Ascending aorta (tissue), 2 donors: Measurements from ENCODE around the gene SKIL. TPM values are rescaled to one million over a fixed set of nuclear protein-coding genes. Genes with fewer than 3 reads are reported as not detected.

Experiments
- DNase-seq, 2 donors: peaks; one replicate each; pipeline ENCODE4 v3.0.0-alpha.2; 2019; ENCODE audit warnings: low spot score in 2 of 2
- H3K27ac ChIP-seq, 2 donors: fragments of 200-600 bp; sonication (generic); one replicate each; pipeline ENCODE4 v1.5.1; 2016 to 2017; ENCODE audit warnings: mild to moderate bottlenecking in 1 of 2
- H3K27me3 ChIP-seq: fragments of 200-600 bp; sonication (generic); one replicate; pipeline ENCODE4 v1.5.1; 2017
- H3K36me3 ChIP-seq, 2 donors: fragments of 200-600 bp; sonication (generic); one replicate each; pipeline ENCODE4 v1.5.1; 2016
- H3K4me1 ChIP-seq, 2 donors: fragments of 200-600 bp; sonication (generic); one replicate each; pipeline ENCODE4 v1.5.1; 2016 to 2017; ENCODE audit warnings: mild to moderate bottlenecking in 1 of 2
- H3K4me3 ChIP-seq, 2 donors: fragments of 200-600 bp; sonication (generic); one replicate each; pipeline ENCODE4 v1.5.1; 2016 to 2017; ENCODE audit warnings: mild to moderate bottlenecking in 1 of 2
- H3K9me3 ChIP-seq, 2 donors: fragments of 200-600 bp; sonication (generic); one replicate each; pipeline ENCODE4 v1.5.1; 2016
- intact Hi-C: fragments of 100-400 bp; cut with DNase I; formaldehyde crosslinking; loops from one replicate; pipeline ENCODE4 v1.15.1; 2023
- total RNA-seq: library from RNA; depleted of rRNA; stranded (reverse); fragments of >200 nt; gene quantifications from one replicate; pipeline ENCODE4 v1.1.0, GENCODE V29; 2016
- TF ChIP-seq, protein P1 (sequence below), 3 experiments: fragments of 200-600 bp in 2 of 3; fragments of 450-650 bp in 1 of 3; sonication (generic) in 2 of 3; IDR thresholded peaks; one replicate each; pipeline ENCODE4 v1.5.1; 2016 to 2019; ENCODE audit warnings: antibody characterized with exemption in 3 of 3, mild to moderate bottlenecking in 1 of 3, moderate library complexity in 1 of 3

Gene SKIL
- total RNA-seq, 1 donor from 2014 or later: 30.2 TPM

DNA sequence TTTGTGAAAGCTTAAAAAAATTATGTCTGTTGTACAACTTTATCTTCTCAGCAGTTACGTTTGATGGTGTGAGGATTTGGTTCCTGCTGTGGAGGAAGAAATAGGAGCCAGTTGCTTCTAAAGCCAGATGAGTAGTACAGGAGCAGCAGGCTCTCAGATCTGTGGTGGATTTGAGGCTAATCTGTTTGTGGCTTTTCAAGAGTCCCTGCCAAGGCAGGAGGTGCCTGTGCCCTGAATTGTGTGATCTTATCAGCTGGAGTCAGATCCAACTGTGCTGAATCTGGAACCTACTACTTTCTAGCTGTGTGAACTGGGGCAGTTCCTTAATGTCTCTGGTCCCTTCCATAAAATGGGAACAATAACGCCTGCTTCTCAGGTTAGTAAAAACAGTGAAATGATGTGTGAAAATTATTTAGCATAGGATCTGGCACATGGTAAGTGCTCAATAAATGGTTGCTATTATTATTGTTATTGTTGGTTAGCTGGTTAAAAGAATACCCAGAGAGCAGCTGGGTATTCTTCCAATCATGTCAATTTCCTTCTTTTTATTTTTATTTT lies 68.8 kb downstream of the SKIL start:
- DNase-seq: no peak
- Histone ChIP-seq H3K4me1 (no peaks in the 10 kb centered on the region), H3K36me3 (no peaks in the 10 kb centered on the region), H3K9me3 (no peaks in the 10 kb centered on the region), H3K27ac (no peak overlapping the region), H3K4me3 (no peak overlapping the region), H3K27me3 (no peaks in the 10 kb centered on the region)
- intact Hi-C loops: no loop called here
- TF ChIP-seq, protein P1, sequence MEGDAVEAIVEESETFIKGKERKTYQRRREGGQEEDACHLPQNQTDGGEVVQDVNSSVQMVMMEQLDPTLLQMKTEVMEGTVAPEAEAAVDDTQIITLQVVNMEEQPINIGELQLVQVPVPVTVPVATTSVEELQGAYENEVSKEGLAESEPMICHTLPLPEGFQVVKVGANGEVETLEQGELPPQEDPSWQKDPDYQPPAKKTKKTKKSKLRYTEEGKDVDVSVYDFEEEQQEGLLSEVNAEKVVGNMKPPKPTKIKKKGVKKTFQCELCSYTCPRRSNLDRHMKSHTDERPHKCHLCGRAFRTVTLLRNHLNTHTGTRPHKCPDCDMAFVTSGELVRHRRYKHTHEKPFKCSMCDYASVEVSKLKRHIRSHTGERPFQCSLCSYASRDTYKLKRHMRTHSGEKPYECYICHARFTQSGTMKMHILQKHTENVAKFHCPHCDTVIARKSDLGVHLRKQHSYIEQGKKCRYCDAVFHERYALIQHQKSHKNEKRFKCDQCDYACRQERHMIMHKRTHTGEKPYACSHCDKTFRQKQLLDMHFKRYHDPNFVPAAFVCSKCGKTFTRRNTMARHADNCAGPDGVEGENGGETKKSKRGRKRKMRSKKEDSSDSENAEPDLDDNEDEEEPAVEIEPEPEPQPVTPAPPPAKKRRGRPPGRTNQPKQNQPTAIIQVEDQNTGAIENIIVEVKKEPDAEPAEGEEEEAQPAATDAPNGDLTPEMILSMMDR (IDR thresholded peaks at IDR 0.05): no peak

DNA sequence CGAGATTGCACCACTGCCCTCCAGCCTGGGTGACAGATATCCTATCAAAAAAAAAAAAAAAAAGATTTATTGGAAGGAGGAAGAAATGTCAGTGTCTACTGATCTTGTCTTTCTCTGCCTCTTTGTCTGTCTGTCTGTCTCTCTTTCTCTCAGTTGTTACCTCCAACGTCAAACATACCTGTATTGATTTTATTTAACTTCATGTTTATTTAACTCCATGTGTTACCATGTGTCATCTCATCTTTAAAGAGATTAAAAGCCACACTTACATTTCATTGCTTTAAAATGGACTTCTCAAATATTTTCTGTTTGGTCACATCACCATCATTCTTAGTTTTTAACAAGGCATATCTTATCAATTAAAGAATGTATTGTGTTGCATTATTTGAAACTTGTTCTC lies 70.6 kb downstream of the SKIL start:
- no peaks in the 10 kb centered on the region for H3K4me1 ChIP-seq
- no peaks in the 10 kb centered on the region for H3K36me3 ChIP-seq
- DNase-seq: no peak
- H3K27me3 ChIP-seq: no peaks in the 10 kb centered on the region
- no peaks in the 10 kb centered on the region for H3K9me3 ChIP-seq
- no peak overlapping the region for H3K4me3 ChIP-seq
- intact Hi-C loops: no loop called here
- H3K27ac ChIP-seq: no peak overlapping the region
- TF ChIP-seq, protein P1 (IDR thresholded peaks at IDR 0.05): no peak

DNA sequence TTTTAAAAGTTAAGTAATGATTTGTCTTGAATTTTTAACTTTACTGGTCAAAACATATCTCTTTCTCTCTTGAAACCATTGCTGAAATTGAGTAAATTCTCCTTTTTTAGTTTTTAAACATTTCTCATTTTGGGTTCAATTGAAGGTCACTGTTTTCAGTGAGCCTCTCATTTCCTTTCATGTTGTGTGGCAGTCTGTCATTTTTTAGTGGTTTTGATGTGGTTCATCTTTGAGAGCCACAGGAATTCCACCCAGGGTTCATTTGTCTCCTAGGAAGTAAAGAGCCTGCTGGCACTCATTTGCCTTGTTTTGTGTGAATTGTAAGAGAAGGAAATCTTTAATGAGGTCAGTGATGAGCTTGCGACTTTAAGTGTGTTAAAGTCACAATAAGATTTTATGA lies 71.5 kb downstream of the SKIL start:
- H3K27me3 ChIP-seq: no peaks in the 10 kb centered on the region
- H3K36me3 ChIP-seq: no peaks in the 10 kb centered on the region
- TF ChIP-seq, protein P1 (IDR thresholded peaks at IDR 0.05): no peak
- DNase-seq: no peak
- H3K9me3 ChIP-seq: no peaks in the 10 kb centered on the region
- no peak overlapping the region for H3K4me3 ChIP-seq
- H3K27ac ChIP-seq: no peak overlapping the region
- intact Hi-C loops: no loop called here
- H3K4me1 ChIP-seq: no peaks in the 10 kb centered on the region

DNA sequence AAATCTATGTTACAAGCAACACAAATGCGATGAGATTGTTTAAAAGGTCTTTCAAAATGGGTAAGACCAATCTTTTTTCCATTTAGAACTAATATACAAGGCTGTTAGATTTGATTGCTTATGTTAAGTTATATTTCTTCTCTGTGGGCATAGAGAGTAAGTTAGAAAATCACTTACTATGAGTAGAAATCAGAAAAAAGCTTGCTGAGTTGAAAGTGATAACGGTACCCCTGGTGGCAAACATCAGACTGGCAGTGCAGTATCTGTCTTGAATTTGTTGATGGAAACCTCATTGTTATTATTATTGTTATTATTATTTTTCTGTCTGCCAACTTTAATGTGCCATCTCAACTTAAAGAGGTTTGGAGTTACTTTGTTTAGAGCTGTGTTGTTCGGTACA lies 73.5 kb downstream of the SKIL start:
- intact Hi-C loops: no loop called here
- TF ChIP-seq, protein P1 (IDR thresholded peaks at IDR 0.05): no peak
- Histone ChIP-seq H3K4me3 (no peak overlapping the region), H3K27ac (no peak overlapping the region), H3K36me3 (no peaks in the 10 kb centered on the region), H3K4me1 (no peaks in the 10 kb centered on the region), H3K27me3 (no peaks in the 10 kb centered on the region), H3K9me3 (no peaks in the 10 kb centered on the region)
- no peak for DNase-seq

DNA sequence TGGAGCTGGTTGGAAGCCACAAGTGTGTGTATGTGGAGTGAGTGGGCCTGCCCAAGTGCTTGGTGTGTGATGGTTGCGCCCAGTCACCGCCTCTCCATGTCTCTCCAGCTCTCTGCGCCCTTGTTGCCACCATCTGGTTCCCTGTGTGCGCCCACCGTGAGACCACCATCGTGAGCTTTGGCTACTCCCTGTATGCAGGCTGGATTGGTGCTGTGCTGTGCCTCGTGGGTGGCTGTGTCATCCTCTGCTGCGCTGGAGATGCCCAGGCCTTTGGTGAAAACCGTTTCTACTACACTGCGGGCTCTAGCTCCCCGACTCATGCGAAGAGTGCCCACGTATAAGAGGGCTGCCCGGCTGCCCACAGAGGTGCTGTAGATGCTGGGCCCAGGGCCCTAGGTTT lies 74.9 kb downstream of the SKIL start:
- Histone ChIP-seq H3K4me1 (no peaks in the 10 kb centered on the region), H3K9me3 (no peaks in the 10 kb centered on the region), H3K27ac (no peak overlapping the region), H3K36me3 (no peaks in the 10 kb centered on the region), H3K4me3 (no peak overlapping the region), H3K27me3 (no peaks in the 10 kb centered on the region)
- intact Hi-C loops: no loop called here
- TF ChIP-seq, protein P1 (IDR thresholded peaks at IDR 0.05): no peak
- DNase-seq: no peak

DNA sequence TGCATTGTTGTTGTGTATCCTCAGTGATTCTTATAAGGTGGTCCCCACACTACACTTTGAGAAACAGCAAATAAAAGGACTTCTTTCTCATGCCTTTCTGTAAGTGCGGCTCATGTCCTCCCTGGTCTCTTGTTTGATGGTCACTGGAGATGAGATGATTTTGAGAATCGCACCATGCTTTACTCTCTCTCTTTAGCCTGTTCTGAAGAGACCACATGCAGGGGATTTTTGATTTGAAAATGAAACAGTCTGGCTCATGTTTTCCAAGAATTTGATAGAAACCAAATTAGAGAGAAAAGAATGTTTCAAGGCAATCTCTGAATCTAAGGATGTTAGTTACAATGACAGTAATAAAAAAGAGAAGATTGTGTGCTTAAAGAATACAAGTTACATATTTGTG lies 79.2 kb downstream of the SKIL start:
- Histone ChIP-seq H3K27me3 (no peaks in the 10 kb centered on the region), H3K9me3 (no peaks in the 10 kb centered on the region), H3K4me3 (no peak overlapping the region), H3K36me3 (no peaks in the 10 kb centered on the region), H3K27ac (no peak overlapping the region), H3K4me1 (no peaks in the 10 kb centered on the region)
- intact Hi-C loops: no loop called here
- TF ChIP-seq, protein P1 (IDR thresholded peaks at IDR 0.05): no peak
- DNase-seq: no peak
